GM21367 (cell line): ENCODE results near the gene CPNE4.

Source experiments
- ATAC-seq: cut with Tn5 transposase; IDR thresholded peaks from one replicate; pipeline ENCODE4 v1.9.1; 2021; ENCODE audit not compliant: unreplicated experiment

CPNE4 gene

GRCh38 chr3:131547585-131547984 lies 487.2 kb downstream of the CPNE4 start:
- ATAC-seq, result no peak

DNA sequence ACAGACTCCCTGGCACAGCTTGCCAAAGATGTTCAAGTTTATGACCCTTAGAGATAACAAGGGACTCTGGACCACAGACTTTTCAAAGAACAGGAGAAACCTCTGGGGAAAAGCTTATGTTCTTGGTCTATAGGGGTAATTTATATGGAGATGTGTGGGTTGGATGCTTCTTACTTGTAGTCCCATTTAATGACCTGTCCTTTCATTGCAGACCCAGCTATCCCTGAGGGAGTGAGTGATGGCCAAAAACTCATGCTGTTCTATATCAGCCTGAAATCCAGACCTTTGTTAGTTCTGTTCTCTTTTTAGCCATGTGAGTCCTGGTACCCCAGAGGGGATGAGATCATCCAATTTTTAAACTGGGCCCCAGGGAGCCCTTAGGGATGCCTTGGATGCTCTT lies 488.4 kb downstream of the CPNE4 start:
- no peak for ATAC-seq

- no peak for ATAC-seq
Measured at GRCh38 chr3:131544557-131544956, 490.3 kb downstream of the CPNE4 start.

GRCh38 chr3:131543714-131544113 lies 491.1 kb downstream of the CPNE4 start:
- ATAC-seq, result no peak

- no peak for ATAC-seq
Measured at GRCh38 chr3:131541288-131541687, 493.5 kb downstream of the CPNE4 start.

DNA sequence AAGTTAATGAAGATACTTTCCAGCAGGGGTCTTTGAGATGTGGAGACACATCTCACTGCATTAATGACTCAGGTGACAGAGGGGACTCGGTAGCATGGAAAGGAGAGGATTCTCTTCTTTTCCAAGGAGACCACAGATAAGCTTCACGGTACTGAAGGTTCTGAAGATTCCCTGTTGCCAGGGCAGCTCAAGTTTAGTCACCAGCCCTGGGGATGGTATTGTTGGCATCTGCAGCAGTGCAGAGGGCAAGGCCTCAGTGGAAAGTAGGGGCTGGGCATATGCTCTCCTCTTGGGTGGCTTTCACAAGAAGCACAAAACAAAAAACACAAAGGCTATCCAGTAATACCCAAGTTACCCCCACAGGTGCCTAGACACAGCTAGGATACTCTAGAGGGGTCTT lies 494.0 kb downstream of the CPNE4 start:
- no peak for ATAC-seq

- no peak for ATAC-seq
Measured at GRCh38 chr3:131540143-131540542, 494.7 kb downstream of the CPNE4 start.

- no peak for ATAC-seq
Measured at GRCh38 chr3:131538968-131539367, 495.8 kb downstream of the CPNE4 start.

DNA sequence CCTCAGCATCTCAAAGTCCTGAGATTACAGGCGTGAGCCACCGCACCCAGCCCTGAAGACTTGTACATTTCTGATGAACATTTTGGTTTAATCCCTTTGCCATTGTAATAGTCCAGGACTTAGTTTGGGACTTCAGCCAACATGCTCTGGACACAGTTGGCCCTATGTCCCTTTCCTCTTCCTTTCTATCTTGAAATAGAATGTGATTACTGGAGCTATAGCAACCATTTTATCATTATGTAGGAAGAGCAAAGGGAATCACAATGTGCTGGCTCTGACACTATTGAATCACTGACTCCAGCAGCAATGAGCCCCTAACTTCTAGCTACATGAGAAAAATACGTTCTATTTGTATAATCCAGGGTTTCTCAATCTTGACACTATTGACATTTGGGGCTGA lies 497.3 kb downstream of the CPNE4 start:
- no peak for ATAC-seq

DNA sequence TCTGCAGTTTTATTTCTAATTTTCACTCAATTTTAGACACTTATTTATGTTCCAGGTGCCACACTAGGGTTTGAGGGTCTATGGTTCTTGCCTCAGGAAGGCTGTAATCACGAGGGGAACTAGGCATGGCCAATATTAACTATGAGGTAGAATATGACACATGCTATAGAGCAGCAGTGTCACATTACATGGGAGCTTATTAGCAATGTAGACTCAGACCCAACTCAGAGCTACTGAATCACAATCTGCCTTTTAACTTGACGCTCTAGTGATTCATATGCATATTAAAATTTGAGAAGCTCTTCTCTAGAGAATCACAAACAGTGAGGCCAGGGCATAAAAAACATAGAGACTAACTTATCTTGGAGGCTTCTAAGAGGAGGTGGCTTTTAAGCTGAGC lies 499.2 kb downstream of the CPNE4 start:
- no peak for ATAC-seq

DNA sequence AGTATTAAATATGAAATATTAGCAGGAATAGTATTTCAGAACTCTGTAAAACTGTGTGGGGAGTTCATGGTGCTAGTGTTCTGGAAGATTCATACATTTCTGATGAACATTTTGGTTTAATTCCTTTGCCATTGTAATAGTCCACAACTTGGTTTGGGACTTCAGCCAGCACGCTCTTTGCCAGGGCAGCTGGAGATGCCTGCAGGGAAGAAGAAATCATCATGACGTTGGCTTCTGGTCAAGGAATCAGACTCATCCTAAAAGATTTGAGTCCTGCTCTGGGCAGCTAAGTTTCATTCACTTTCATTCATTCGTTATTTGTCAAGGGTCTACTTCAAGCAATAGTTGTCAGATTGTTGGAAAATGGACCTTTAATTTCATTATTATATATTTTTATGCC lies 499.7 kb downstream of the CPNE4 start:
- ATAC-seq, result no peak

DNA sequence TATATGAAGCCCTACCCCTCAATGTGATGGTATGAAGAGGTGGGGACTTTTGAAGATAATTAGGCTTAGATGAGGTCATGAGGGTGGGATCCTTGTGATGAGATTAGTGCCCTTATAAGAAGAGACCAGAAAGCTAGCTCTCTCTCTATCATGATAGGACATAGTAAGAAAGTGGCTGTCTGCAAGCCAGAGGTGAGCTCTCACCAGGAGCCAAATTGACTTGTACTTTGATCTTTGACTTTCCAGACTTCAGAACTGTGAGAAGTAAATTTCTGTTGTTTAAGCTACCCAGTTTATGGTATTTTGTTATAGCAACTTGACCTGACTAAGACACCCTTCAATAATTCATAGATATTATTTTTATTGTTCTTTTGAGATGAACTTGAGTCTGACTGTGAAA lies 502.2 kb downstream of the CPNE4 start:
- ATAC-seq, result no peak

- ATAC-seq, result no peak
Measured at GRCh38 chr3:131530843-131531242, 504.0 kb downstream of the CPNE4 start.

GRCh38 chr3:131530388-131530787 lies 504.4 kb downstream of the CPNE4 start:
- ATAC-seq, result no peak

- no peak for ATAC-seq
Measured at GRCh38 chr3:131526801-131527347, 507.9 kb downstream of the CPNE4 start.

GRCh38 chr3:131518680-131519079 lies 516.1 kb downstream of the CPNE4 start:
- no peak for ATAC-seq

- no peak for ATAC-seq
Measured at GRCh38 chr3:131505421-131505820, 529.4 kb downstream of the CPNE4 start.

DNA sequence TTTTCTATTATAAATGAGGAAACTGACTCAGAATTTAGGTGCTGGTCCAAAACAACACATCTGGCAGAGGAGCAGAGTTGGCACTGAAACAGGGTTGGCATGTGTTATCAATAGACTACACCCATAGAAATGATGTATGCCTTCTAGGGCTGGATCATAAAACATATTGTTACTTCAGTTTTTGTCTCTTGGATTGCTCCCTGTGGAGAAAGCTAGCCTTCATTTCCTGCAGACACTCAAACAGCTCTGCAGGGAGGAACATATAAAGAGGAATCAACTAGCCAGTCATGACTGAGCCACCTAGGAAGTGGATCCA lies 531.5 kb downstream of the CPNE4 start:
- ATAC-seq, result no peak

DNA sequence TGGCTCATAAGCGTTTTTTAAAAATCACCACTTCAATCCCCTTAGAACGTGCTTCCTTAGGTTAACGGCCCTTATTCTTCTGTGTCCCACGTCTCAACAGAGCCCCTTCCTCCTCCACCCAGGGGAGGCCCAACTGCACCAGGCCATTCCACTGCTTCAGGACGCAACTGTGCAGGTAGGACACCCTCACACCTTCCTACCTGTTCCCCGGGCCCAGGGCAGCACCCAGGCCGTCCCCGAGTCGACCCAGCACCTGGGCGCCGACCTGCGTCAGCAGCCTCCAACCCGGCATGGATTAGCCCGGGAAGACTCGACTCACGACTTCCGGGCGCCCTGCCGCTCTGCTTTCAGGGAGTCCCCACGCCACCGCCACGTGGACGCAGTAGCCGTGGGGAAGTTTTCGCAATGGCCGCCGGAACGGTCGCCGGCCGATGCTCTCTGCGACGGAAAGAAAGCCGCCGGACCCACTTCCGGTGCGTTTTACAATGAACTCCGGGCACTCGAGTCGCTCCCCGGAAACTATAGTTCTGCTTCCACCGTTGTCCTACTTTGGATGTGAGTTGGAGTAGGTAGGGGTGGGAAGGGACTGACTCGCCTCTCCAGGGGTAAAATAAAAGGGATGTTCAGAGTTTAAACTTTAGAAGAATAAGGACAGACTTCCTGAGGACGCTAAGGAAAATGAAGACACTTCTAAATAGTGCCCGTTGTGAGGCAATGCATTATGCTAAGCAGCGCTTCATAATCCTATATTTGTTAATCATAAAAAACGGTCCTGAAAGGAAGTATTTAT lies 532.1 kb downstream of the CPNE4 start, which contains the start of gene MRPL3:
MRPL3 (minus strand) TSS at position 442 of the 790 bp plus-strand sequence; CDS start at position 292, 150 bp downstream.
- ATAC-seq, result peak; percentile 96

- no peak for ATAC-seq
Measured at GRCh38 chr3:131501949-131502348, 532.9 kb downstream of the CPNE4 start.

- no peak for ATAC-seq
Measured at GRCh38 chr3:131494706-131495105, 540.1 kb downstream of the CPNE4 start.

- no peak for ATAC-seq
Measured at GRCh38 chr3:131491775-131492174, 543.0 kb downstream of the CPNE4 start.

DNA sequence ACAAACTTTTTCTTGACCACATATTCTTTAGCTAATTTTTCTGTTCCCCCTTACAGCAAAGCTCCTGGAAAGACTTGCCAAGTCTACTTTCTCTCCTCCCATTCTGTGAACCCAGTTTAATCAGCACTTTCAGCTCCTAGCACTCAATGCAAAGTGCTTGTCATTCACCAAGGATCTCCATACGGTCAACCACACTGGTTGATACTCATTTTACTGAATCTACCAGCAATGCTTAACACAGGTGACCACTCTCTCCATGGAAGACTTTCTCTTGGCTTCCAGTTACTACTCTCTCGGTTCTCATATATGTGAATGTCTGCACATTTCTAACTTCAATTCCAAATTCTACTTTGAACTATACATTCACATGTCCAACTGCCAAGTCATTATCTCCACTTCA lies 543.7 kb downstream of the CPNE4 start:
- ATAC-seq, result no peak
